ENCODE results near the gene SLC15A3.

The SLC15A3 gene

DNA sequence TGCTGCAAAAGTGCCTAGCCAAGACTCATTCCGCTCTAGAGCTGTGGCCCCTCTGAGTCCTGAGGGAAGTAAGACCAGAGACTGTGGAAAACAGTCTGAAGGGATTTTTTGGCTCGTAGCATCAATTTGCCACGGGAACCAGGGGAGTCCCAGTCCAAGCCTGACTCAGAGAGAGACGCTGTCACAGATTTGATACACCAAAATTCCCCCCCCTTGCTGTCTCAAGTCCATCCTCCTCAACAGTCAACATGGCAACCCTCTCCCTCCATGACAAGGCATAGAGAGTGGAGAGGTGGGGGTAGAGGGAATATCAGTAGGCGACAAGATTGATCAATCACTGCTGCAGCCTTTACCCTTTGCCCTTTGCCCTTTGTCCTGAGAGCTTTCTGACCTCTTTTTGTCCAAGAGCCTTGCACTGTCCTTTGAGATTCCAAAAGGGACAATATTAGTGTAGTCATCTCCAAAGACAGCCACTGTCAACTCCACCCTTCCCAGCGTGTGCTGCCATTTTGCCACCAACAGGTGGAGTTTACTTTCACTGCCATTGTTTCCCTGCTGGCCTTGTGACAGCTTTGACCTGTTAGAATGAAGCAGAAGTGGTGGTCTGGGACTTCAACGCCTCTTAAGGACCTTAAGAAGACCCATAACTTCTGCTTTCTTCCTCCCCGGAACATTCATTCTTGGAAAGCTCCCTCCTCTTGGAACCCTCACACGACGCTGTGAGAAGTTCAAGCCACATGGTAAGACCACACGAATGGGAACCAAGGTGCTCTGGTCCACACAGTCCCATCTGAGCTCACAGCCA lies 7.3 kb downstream of the SLC15A3 start:
- DNase-seq = no peak

DNA sequence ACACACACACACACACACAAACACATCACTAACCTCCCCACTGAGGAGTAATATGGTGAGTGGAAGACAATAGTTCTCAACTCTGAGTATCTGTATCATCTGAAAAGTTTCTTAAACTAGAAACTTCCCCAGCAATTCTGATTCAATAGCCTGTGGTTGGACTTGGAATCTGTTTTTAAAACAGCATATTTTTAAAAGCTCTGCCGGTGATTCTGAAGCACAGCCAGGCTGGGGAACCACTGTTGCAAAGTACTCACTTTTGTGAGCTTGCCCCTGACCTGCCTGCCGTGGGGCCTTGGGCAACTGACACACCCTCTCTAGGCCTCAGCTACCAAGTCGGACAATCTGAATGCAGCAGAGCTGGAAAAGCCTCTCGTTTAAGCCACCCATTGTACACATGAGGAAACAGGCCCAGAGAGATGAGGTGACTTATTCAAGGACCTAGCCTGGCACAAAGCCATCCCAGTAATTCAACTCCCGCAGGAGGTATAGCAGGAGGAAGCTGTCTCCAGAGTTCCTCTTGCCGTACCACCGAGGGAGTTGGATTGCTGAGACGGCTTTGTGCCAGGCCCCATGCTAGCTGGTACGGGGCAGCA lies 8.9 kb downstream of the SLC15A3 start:
- DNase-seq = no peak

DNA sequence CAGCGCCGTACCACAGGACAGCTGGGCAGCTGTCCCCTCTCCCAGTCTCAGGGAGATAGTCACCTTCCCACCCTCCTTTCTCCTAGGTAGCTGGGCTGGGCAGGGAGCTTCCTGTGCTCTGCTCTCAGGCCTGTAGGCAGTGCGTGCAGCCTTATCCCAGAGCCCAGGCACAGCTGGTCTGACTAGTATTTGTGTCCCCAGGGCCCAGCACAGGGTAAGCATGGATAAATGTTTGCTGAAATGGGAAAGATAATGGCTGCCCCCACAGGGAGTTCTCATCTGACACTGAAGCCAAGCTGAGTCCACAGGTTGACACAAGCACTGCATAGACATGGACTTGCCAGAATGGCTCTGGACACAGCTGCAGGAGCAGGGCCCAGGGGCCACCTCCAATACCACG lies 9.8 kb downstream of the SLC15A3 start:
- DNase-seq = no peak

DNA sequence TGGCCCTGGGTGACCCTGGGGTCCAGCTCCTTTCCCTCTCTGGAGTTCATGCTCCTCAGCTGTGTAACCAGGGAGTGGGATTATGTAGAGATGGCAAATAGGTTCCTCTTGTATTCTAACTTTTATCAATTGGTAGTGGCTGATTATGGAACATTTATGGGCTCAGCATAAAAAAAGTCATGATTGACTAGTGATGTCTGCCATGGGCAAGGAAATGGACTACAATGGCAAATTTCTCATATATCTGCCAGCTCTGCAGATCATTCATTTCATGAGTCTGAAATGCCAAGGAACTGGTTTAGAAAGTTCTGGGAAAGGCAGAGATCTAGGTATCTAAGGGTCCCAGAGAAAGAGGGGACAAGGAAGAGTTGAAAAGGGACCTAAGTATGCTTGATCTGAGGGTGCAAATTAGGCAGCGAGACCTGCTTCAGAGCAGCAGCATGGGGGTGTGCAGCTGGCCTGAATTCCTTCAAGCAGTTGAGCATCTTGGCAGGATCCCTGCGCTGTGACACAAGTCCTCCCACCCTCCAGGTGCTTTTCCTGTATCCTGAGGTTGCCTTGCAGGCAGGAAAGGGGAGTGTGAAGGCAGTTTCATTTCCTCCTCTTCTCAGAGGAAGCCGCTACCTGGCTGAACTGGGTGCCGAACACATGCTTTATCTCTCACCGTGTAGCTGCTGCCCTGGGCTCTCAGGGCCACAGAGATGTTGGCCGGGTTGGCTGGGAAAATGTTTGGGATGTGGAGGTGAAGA lies 10.4 kb downstream of the SLC15A3 start:
- DNase-seq = no peak

DNA sequence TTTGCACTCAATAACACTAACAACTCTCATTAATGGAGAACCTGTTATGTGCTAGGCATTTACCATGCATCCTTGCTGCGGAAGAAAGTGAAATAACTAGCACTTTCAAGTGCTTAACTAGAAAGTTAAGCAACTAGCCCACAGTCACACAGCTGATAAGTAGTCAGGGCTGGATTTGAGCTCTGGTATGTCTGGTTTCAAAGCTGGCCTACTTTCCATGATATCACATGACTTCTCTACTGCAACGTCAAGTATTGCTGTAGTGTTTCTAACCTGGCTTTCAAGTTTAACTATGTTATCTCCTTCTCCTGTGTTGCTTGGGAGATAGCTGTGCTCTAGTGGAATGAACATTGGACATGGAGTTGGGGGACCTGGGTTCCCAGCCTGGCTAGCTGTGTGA lies 12.1 kb downstream of the SLC15A3 start:
- no peak for DNase-seq

DNA sequence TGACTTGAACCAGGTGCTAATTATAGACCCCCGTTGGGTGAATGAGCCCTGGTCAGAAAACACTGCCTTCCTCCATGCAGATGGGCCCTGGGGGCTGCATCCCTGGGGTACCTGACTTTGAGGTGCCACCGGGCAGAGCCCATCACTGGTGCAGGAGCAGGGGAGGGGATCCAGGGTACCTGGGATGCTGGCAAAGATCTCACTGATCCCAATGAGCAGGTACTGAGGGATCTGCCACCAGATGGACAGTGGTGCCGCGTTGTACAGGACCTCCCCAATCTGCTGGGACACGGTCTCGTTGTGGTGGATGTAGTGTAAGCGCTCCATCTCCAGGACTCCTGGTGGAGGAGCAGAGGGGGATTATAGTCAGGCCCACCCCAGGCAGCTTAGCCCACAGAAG lies 12.7 kb downstream of the SLC15A3 start:
- no peak for DNase-seq

DNA sequence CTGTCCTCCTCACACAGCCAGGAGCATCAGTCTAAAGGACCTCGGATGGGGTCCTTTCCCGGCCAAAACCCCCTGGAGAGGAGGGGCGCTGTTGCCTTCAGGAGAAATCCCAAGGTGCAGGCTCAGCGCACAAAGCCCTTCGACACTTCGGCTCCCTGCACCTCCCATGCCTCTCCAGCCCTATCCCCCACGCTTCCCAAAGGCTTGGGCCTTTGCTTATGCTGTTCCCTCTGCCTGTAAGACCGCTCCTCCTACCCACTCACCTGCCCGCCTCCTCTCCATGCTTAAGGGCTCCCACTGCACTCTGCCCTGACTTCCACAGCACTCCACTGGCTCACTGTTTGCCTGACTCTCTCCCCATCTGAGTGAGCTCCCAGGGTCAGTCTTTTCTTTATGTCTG lies 13.5 kb downstream of the SLC15A3 start:
- no peak for DNase-seq

DNA sequence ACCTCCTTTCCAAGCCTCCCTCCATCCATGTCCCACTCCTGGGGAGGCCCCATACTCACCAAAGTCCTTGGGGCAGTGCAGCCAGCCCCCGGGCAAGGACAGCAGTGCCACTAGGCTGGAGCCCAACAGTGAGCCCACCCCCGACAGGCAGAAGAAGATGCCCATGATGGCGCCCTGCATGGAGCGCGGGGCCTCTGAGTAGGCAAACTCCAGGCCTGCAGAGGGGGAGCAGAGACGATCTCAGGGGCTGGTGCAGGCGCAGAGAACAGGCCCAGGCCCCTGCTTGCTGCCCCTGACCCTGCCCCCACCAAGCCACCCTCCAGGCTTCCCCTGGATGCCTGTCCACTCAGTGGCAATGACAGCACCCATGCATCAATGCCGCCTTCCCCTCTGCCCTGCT lies 14.2 kb downstream of the SLC15A3 start:
- no peak for DNase-seq

DNA sequence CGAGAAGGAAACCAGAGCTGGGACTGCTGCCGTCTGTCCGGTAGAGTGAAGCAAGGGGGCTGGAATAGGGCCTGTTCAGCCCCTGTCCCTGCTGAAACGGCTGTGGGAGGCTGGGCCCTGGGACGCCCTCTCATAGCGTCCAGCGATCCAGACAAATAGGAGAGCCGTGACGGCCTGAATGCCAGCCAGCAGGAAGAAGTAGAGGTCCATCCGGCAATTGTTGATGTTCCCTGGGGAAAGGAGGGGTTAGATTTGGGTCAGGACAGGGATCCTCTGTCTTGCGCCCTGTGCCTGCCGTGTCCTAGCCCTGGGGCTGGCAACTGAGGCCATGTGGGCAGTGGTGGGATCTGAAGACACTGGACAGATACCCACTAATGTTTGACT lies 14.8 kb downstream of the SLC15A3 start:
- no peak for DNase-seq

DNA sequence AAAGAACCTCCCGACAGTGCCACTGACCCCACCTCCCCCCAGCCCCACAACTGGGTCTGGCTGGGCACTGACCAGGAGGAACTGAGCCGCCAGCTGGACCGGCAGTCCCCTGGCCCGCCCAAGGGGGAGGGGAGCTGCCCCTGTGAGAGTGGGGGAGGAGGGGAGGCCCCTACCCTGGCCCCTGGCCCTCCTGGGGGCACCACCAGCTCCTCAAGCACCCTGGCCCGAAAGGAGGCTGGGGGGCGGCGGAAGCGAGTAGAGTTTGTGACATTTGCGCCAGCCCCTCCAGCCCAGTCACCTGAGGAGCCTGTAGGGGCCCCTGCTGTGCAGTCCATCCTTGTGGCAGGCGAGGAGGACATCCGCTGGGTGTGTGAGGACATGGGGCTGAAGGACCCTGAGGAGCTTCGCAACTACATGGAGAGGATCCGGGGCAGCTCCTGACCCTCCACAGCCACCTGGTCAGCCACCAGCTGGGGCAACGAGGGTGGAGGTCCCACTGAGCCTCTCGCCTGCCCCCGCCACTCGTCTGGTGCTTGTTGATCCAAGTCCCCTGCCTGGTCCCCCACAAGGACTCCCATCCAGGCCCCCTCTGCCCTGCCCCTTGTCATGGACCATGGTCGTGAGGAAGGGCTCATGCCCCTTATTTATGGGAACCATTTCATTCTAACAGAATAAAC lies 15.4 kb downstream of the SLC15A3 start:
- no peak for DNase-seq

DNA sequence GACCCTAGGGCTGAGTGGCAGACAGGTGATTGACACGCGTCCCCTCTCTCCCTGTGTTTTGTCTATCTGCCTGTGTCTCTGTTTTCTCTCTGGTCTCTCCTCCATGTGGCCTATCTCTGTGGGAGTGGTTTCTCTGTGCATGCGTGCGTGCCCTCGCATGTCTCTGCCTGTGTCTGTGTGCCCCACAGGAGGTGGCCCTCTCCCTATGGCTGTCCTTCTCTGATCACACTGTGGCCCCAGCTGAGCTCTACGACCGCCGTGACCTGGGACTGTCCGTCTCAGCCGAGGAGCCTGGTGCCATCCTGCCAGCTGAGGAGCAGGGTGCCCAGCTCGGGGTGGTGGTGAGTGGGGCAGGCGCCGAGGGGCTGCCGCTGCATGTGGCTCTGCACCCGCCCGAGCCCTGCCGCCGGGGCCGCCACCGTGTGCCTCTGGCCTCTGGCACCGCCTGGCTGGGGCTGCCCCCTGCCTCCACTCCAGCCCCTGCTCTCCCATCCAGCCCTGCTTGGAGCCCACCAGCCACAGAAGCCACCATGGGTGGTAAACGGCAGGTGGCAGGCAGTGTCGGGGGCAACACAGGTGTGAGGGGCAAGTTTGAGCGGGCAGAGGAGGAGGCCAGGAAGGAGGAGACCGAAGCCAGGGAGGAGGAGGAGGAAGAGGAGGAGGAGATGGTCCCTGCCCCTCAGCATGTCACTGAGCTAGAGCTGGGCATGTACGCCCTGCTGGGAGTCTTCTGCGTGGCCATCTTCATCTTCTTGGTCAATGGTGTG lies 16.1 kb downstream of the SLC15A3 start:
- DNase-seq = no peak

DNA sequence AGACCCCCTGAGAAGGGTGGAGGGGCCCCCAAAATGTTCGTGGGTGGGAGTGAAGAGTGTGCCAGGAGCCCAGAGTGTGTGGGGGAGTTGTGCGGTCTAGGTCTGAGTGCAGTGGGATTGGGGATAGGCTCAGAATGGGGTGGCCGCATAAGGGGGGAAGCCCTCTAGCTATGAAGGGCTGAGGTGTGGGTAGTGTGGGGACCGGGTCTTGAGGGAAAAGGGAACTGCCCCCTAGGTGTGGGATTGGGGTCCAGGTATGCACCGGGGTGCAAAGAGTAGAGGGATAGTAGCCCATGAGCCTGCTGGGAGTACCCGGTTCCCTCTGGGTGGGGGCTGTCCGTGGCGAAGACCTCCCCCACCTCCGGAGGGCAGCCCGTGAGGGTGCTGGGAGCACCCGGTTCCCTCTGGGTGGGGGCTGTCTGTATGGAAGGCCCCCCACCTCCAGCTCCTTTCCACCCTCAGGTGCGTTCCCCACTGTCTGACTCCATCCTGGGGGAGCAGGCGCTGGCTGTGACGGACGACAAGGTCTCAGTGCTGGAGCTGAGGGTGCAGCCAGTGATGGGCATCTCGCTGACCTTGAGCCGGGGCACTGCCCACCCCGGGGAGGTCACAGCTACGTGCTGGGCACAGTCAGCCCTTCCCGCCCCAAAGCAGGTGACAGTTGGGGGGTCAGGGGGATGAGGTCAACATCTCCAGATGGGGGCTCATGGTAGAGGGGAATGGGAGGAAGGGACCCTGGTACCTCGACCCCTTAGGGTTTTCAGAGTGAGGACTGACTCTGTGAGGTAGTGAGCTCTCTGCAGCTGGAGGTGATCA lies 17.0 kb downstream of the SLC15A3 start:
- DNase-seq = no peak

DNA sequence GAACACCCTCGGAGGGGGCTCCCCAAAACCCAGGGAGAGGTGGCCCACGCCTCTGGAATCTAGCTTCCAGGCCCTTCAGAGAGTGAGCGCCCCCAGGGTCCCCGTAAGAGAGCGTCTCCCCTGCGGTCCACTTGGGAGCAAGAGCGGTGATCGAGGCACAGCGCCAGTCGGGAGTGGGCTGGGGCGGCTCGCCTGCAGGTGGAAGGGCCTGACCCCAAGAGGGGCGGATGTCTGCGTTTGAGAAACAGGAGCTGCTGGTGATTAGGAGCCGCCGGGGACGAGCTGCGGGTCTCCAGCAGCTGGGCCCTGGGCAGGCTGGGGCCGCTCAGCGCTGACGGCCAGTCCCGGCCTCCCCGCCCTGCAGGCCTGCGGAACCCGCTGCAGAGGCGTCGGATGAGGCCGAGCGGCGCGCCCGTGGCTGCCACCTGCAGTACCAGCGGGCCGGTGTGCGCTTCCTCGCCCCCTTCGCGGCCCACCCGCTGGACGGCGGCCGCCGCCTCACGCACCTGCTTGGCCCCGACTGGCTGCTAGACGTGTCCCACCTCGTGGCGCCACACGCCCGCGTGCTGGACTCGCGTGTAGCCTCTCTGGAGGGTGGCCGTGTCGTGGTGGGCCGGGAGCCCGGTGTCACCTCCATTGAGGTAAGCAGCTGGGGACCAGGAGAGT lies 17.7 kb downstream of the SLC15A3 start:
- no peak for DNase-seq

DNA sequence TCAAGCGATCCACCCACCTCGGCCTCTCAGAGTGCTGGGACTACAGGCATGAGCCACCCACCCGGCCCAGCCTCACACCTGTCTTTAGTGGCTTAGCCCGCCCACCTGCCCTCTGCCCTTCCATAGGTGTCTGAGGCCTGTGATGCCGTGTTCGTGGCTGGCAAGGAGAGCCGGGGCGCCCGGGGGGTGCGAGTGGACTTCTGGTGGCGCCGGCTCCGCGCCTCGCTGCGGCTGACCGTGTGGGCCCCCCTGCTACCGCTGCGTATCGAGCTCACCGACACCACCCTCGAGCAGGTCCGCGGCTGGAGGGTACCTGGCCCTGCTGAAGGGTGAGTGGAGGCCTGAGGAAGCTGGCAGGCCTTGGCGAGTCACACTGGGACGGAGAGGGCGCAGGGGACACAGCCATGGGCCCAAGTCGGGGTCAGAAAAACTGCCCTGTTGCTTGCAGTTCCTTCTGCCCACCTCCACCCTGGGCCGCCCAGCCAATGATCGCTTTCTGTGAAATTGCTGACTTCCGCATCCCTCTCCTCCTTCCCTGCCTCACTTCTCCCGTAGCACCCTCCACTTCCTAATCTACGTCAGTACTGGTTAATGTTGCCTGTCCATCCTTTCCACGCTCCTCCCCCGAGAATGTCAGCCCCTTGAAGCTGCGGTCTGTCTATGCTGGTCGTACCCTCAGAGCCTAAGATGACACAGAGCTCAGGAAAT lies 18.4 kb downstream of the SLC15A3 start:
- DNase-seq = no peak

DNA sequence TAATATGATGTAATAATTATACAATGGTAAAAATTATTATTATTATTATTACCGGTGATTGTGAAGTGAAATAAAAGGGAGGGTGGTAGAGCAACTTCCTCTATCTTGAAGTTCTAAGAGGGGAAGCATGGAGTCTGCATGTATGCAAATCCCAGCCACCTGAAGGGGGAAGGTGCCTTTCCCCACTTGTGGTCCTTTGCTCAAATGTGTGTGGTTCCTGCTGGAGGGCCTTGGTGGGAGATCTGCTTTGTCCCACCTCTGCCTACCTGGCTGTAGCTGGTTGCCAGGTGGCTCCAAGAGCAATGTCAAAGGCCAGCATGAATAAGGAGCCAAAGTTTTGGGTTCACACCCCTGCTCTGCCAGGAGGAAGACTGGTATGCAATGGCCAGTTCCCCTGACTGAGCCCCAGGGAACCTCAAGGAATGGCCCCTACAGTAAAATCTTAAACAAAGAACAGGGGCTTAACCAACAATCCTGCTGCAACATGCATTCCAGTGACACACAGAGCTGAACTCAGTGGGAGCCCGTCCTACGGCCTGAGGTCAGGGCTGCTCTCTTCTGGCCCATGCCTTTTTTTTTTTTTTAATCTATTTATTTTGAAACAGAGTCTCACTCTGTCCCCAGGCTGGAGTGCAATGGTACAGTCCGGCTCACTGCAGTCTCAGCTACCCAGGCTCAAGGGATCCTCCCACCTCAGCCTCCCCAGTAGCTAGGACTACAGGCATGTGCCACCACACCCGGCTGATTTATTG lies 19.2 kb downstream of the SLC15A3 start:
- DNase-seq = no peak

DNA sequence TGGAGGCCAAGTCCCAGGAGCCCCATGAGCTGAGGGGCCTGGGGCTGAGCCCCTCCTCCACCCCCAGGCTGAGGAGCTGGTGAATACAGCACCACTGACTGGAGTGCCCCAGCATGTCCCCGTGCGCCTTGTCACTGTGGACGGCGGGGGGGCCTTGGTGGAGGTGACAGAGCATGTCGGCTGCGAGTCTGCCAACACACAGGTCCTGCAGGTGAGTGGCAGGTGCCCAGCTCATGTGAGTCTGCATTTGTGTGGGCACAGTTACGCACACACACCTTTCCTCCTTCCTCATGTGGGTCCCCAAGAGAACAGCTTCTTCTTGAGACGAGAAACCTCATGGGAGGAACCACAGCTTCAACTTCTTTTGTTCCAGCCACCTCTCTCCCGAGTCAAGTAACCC lies 20.1 kb downstream of the SLC15A3 start:
- DNase-seq = no peak

DNA sequence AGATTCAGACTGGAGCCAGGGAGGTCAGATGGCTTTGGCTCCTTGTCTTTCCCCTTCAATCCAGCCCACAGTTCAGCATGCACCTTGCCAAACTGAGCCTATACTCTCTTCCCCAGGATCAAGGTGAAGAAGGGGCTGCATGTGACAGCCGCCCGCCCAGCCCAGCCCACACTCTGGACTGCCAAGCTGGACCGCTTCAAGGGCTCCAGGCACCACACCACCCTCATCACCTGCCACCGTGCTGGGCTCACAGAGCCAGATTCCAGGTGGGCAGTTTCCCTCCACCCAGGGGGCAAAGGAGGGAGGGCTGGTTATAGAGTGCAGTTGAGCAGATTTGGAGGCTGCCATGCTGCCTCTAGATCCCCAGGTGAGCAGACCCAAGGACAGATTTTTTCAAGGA lies 21.6 kb downstream of the SLC15A3 start:
- DNase-seq = no peak

DNA sequence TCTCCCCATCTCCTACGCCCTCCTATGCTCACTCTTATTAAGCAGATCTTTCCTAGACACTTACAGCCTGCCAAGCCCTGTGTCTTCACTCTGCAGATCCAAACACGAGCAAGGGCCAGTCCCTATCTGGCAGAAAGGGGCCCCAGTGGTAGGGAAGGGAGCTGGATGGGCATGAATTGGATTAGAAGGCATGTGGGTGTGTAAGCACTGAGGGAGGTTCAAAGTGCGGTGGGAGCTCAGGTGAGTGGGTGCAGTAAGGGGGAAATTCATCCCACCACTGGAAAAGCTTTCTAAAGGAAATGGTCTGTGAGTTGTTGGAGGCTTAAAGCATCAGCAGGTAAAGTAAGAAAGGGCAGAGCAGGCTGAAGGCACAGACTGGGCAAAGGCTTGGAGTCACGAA lies 22.2 kb downstream of the SLC15A3 start:
- DNase-seq = no peak

DNA sequence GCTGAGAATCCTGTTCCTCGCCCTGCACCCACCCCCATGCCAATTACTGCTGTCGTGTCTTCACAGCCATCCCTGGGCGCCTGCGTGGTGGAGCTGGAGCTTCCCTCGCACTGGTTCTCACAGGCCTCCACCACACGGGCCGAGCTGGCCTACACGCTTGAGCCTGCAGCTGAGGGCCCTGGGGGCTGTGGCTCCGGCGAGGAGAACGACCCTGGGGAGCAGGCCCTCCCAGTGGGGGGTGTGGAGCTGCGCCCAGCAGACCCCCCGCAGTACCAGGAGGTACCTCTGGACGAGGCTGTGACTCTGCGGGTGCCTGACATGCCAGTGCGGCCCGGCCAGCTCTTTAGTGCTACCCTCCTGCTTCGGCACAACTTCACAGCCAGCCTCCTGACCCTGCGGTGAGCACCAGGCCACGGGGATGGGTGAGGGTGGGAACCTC lies 23.4 kb downstream of the SLC15A3 start:
- no peak for DNase-seq

DNA sequence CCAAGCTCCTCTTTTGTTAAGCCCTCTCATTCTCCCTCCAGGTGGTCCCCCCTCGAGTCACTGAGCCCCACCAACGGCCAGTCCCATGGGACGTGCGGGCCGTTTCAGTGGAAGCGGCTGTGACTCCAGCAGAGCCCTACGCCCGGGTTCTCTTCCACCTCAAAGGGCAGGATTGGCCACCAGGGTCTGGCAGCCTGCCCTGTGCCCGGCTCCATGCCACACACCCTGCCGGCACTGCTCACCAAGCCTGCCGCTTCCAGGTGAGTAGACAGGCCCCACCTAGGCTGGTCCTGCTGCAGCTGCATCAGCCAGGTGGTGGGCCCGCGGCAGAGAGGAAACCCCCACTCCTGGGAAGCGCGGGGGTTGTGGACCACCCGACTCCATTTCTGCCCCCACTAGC lies 24.4 kb downstream of the SLC15A3 start:
- no peak for DNase-seq

Measured in CD4-positive, alpha-beta T cell treated with Interleukin-12 subunit alpha and Interleukin-12 subunit beta, for 1 hour (primary cell).